HG03280 (cell line): ENCODE measurements around the gene SERINC1.
"Not testable (repeated sequence)": the region's sequence is repeated elsewhere in the genome, so short reads cannot be mapped to it uniquely, and the experiment has no call there.

ENCODE experiments used
- ATAC-seq: cut with Tn5 transposase; IDR thresholded peaks from one replicate; pipeline ENCODE4 v1.9.1; 2021; ENCODE audit warnings: mild to moderate bottlenecking, moderate library complexity; ENCODE audit not compliant: unreplicated experiment

The SERINC1 gene

DNA sequence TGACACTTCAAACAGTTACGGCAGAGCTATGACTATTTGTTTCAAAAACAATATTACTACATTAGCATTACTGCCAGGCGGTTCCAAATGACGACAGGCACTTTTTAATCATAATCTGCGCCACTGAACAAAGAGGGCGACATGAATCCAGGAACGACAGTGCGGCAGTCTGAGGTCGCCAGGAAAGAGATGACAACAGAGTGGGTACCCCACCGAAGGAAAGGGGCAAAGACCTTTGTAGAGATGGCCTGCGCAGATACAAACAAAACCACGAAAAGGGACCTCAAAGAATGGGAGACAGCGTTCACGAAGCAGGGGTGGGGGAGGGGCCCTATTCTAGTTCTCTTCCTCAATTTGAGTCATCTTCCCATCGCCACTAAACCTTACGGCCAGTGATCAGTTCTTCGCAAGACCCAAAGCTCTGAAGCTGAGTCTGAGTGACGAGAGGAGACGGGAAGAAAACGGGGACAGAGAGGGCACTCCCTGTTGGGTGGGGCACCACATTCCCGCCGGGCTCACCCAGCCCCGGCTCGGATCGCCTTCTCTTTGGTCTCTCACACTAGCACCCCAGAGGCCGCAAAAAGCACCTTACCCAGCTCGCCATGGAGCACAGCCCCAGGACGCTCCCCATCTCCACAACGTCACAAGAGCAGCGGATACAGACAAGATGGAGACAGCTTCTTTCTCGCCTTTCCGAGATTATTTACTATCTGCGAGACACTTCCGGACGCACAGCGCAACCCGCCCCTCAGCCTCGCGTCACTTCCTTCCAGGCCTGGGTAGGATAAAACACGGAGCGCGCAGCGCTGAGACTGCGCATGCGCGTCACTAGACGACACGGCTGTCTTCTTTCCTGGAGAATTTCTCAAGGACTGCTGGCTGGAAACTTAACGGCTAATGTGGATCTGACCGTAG, at the start of gene SERINC1:
TSS of gene SERINC1 (minus strand) at position 701 of the 915 bp plus-strand sequence. CDS start at position 631, 70 bp downstream.
- ATAC-seq: peak; percentile 100

DNA sequence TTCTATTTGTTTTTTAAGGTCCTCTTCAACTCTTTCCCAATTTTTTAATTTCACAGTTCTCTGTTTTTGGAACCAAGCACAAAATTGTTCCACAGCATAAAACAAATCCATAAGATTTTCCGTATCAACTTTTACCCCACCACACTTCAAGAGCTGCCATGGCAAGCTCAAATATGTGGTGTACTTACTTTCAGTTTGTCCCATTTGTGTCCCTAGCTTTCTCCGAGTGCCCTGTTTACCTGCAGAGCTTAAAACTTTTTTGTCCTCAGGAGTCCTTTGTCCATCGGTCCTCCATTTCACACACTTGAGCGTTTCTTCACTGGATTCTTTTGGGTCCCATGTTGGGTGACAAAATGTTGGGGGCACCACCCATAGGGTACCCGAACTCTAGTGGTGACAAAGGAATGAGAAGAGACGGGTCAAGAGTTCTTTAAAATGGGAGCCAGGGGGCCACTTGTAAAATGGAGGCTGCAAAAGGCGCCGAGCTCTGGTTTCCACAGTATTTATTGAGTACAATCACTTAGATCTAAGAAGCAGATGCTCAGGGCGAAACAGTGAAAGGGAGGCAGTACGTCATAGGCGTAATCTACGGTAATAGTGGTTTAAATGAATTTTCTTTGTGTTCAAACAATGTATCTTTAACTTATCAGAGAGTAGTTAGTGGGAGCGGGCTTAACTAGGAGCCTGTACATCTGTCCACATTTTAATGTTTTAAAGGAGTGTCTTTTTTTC, 39.8 kb upstream of the SERINC1 start:
- no peak for ATAC-seq

DNA sequence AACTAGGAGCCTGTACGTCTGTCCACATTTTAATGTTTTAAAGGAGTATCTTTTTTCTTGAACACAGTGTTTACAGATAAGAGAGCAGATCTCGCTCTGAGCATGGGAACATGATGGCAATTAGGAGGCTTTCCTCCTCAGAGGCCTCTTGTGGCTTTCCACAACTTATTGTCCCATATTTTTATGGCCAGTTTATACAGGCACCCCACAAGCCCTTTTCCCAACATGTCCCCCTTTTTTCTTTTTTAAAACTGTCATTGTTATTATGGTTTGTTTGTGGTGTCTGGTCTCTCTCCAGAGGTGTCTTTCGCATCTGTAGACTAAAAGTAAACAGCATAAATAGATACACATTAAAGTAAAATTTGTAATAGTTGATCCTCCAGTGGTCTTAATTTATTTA, 33.6 kb upstream of the SERINC1 start:
- not testable (repeated sequence) for ATAC-seq

DNA sequence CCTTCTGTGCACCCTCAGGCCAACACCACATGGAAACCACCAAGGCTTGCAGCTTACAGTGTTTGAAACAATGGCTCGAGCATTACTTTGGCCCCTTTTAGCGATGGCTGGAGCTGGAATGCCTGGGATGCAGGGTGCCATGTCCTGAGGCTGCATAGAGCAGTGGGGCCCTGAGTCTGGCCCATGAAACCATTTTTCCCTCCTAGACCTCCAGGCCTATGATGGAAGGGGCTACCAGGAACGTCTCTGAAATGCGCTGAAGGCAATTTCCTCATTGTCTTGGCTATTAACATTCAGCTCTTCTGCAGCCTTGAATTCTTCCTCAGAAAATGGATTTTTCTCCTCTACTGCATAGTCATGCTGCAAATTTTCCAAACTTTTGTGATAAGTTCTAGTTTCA, 29.9 kb upstream of the SERINC1 start:
- no peak for ATAC-seq

DNA sequence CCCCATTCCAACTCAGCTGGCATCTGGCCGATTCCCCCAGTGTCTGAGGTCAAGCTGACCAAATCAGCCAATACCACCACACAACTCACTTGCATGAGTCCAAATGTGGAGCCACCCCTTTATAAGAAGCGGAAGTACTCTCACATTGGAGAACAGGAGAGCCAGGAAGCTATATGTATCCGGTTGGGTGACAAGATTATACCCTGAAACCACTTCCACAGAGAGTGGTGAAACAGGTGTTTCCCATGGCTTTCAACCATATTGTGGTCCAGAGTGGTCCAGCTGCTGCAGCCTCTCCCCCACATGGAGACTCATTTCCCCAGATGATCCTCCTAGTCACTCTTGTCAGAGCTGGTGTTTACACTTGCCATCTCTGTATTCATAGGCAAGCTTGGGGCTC, 24.0 kb upstream of the SERINC1 start:
- ATAC-seq: peak; percentile 46

DNA sequence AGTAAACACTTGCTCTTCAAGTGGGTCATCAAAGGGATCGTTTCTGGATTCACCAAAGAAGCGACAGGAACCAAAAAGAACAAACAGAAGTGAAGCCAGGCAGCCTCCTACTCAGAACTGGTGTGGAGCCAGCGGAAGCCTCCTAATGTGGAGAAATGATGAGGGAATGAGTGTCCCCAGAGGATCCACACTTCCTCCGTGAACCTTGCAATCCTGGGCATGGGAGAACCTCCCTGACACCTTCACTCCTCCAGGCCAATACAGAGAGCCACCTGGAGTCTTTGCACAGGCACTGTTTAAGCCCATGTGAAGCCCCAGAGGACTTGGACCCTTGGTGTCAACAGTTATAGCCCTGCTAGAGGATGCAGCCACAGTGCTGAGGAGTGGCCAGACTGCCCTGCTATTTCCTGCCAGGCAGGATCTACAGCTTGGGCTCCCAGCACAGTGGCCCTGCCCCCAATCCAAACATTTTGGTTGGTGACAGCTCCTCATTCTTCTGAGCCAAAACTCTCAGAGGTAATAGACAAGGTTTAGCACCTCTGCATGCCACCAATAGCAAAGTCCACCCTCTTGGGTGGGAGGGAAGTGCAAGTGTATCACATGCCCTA, 23.2 kb upstream of the SERINC1 start:
- no peak for ATAC-seq

DNA sequence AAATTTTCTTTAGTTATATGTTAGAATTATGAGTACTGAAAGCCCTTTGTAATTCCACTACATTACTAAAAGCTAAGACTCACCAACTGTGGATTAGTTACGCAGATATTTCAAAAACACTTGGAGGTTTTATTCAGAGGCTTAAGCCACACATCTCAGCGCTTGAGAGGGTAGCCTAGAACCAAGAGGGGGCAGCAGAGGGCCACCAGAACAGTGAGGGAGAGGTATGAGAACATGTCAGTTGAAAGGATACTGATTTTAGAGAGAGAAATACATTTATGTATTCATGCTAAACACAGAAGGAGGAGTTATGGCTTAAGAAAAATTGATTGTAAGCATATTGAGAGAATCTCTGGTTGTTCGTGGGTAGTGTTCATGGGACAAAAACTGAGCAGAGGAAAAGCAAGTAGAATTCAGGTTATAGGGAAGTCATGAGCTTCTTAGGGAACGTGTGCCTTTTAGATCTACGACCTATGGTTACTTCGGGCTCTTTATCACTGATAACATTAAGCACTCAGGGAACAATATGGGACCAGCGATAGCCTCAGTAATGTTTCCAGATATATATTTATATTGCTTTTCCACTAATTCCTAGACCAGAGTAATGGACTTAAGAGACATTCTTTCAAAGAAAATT, 20.4 kb upstream of the SERINC1 start:
- ATAC-seq: peak; percentile 96

DNA sequence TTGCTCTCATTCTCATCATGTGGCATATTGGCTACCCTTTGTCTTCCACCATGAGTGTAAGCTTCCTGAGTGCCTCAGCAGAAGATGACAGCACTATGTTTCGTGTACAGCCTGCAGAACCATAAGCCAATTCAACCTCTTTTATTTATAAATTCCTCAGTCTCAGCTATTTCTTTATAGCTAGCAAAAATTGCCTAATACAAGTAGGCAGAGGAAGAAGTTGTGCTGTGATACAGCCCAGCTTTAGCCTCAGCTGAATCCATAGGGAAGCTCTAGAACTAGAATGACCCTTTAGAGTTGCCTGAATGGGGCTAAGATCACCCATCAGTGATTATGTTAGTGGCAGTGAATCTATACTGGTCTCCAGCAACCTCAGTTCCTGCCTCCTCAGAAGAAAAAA, 19.0 kb upstream of the SERINC1 start:
- no peak for ATAC-seq

DNA sequence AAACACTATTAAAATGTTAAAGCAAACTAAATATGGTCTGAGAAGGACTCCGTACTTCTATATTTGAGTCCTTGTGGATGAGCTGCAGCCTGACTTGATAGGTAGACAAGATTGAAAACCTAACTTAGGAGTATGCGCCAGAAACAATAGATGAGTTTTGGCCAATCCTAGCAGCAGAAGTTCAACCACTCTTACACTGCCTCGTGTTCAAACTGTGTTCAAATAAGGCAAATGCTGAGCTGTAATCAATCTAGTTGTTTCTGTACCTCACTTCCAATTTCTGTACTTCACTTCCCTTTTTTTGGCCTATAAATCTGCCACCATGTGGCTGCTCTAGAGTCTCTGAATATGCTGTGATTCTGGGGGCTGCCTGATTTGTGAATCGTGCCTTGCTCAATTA, 13.2 kb upstream of the SERINC1 start:
- peak; percentile 72 for ATAC-seq

DNA sequence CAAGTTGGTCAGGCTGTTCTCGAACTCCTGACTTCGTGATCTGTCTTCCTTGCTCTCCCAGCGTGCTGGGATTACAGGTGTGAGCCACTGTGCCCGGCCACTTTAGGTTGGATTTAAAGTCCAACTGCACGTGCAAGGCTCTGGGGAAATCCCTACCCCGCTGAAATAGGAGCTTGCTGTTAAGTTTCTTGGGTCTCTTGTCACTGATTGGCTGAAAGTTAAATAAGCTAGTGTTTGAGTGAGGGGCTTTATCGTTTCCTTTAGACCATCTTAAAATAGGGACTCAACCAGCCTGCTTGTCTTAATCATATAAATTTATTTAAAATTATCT, 11.1 kb upstream of the SERINC1 start:
- ATAC-seq: no peak

DNA sequence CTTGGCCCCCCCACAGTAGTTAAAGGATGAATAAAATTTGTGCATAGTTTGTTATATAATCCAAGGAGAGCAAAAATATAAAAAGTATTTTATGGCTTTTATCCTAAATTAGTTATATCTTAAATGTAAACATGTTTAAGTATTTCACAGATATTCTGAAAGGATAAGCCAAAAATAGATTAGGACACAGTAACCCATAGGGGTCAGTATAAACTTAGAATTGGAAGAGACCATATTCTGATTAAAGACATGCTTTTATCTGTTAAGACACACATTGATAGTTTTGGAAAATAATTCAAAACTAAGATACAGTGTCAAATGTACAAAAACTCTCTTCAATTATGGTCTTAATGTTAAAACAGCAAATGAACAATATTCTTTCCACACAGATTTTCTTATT, 4.5 kb upstream of the SERINC1 start:
- ATAC-seq: no peak

DNA sequence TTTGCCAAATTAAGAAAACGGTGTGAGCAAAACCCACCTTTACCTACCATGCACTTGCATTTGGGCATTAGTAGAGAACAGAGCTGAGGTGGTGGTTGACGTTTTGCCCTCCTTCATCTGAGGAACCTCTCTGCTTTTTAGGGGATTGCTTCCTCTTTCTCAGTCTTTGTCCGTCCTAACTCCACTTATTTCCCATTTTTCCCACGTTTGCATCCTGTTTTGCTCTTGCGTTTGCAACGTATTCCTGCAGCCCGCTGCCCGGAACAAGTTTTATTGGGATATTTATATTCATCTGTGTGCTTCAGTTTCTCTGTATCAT, 374 bp upstream of the SERINC1 start:
- ATAC-seq: peak; percentile 49

DNA sequence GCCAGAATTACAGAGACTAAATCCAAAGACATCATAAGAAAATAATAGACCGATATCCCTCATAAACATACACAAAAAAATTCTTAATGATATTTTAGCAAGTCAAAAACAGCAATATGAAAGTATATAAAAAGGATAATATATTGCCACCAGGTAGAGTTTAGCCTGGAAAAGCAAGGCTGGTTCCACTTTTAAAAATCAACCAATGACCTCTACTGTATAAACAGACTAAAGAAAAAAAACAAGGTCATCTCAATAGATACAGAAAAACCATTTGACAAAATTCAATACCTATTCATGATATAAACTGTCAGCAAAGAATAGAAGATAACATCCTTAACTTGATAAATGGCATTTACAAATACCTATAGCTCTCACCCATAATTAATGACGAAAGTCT, 9.7 kb downstream of the SERINC1 start:
- no peak for ATAC-seq

DNA sequence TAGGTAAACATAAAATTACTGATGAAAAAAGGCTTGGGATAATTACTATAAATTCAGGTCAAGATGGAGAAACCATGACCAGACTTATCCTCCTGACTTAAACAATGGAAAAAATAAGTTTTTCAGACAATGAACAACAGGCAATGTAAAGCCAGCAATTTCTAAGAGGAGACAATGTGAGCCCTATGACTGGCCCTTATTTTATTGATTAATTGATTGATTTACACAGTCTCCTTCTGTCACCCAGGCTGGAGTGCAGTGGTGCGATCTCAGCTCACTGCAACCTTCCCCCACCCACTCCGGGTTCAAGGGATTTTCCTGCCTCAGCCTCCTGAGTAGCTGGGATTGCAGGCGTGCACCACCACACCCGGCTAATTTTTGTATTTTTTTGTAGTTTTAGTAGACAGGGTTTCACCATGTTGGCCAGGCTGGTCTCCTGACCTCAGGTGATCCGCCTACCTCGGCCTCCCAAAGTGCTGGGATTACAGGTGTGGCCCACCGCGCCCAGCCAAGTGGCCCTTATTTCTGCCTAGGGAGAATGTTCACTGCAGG, 11.7 kb downstream of the SERINC1 start:
- ATAC-seq: not testable (repeated sequence)

DNA sequence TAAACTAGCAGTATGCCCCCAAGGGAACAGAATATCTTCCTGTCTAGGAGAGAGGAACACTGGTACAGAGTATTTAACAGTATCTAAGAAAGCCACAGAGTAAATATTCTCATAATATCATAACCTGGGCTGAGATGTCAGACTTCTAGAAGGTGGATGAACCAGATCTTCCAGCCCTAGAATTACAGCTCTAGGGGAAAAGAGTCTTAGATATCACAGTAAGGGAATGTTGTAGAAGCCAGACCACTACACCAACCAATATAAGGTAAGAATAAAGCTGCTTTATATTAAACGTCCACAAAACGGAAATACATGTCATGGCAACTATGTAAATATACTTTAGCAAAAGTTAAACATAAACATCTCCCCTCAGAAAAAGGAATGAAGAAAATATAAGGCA, 12.4 kb downstream of the SERINC1 start:
- ATAC-seq: no peak

DNA sequence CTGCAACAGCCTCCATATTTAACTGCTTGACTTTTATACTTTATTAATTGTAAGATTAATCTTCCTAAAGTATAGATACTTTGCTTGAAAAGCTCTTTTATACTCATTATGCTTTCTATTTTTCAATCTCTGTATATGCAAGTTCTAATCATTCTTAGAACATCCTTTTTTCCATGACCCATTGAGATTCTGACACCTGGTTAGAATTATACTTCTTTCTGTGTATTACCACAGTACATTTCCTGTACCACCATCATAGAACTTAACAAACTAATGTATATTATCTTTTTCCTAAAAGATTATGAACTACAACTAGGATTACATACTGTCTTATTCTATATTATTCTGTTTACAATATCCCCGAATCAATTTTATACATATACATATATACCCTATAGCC, 13.5 kb downstream of the SERINC1 start:
- ATAC-seq: no peak

DNA sequence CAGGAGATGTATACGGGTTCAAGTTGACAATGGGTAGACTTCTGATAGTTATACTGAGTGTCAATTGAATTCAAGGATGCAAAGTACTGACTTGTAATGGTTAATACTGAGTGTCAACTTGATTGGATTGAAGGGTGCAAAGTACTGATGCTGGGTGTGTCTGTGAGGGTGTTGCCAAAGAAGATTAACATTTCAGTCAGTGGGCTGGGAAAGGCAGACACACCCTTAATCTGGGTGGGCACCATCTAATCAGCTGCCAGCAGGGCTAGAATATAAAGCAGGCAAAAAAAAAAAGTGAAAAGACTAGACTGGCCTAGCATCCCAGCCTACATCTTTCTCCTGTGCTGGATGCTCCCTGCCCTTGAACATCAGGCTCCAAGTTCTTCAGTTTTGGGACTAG, 16.5 kb downstream of the SERINC1 start:
- not testable (repeated sequence) for ATAC-seq

DNA sequence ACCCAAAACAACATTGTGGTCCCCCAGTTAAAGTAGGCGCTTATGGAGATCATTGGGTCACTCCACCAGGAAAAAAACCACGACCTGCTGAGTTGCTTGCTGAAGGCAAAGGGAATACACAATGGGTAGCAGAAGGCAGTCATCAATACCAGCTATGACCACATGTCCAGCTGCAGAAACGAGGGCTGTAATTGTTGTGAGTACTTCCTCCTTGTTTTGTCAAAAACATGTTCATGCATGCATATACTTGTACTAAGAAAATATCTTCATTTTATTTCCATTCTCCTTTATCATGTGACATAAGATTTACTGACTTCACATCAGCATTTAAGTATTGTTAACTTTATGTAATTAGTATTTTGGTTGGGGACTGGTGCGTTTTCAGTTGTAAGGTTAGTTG, 16.9 kb downstream of the SERINC1 start:
- ATAC-seq: no peak

DNA sequence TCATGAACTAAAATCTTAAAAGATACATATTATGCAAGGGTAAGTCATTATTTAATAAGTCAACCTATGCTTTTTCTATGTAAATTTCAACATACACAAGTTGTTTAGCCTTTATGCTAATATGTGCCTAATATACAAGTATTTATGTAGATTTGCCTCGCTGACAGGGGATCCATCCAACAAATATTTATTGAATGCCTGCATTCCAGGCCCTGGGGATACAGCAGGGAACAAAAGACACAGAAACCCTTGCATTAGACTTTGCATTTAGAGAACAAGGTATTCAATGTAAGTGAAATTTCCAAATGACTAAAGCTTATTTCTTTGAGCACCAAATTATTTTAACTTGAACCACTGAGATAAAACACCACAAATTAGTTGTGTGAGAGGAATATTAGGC, 19.1 kb downstream of the SERINC1 start:
- ATAC-seq: no peak

DNA sequence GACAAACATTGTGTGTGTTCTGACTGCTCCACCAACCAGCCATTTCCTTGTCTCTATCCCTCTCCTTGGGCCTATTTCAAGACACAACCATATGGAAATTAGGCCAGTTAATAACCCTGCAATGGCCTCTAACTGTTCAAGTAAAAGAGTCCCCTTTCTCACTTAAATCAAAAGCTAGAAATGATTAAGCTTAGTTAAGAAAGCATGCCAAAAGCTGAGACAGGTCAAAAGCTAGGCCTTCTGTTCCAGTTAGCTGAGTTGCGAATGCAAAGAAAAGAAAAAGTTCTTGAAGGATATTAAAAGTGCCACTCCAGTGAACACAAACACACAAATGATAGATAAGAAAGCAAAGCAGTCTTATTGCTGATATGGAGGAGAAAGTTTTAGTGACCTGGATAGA, 22.5 kb downstream of the SERINC1 start:
- no peak for ATAC-seq

DNA sequence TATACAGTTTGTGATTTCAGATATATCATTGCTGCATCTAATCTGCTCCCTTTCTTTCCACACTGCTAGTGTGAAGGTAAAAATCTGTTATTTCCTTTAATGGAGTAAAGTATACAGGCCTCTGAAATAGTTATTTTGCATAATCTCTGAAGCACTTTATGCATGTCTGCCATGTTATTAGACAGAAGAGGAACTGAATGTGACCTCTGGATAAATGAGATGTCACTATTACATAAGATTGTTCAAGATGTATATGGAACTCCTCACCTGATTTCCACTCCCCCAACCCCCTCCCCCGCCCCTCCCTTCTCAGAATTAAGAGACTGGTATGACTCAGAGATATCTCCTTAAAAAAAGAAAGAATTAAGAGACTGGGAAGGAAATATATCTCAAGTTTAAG, 26.3 kb downstream of the SERINC1 start:
- ATAC-seq: no peak
